NT2/D1 (cell line): ENCODE data around the gene CCL2.

Source experiments
- SUZ12 ChIP-seq: IDR thresholded peaks from 2 replicates; pipeline ENCODE4 v1.6.1; 2011; ENCODE audit not compliant: insufficient read length, insufficient read depth; ENCODE audit errors: extremely low read depth
- YY1 ChIP-seq: IDR thresholded peaks from 2 replicates; pipeline ENCODE4 v1.6.1; 2011; ENCODE audit not compliant: insufficient read length, insufficient read depth
- ZNF274 ChIP-seq: IDR thresholded peaks from 2 replicates; pipeline ENCODE4 v1.6.1; 2011; ENCODE audit warnings: mild to moderate bottlenecking, low read depth, low read length

- TF ChIP-seq ZNF274 (no peak), YY1 (no peak), SUZ12 (no peak)
These were observed 939 bp upstream of the CCL2 start for GRCh38 chr17:34254146-34254545.
